Smooth muscle cell (in vitro differentiated cells): ENCODE measurements around the gene PRH2. TPM values are rescaled to one million over a fixed set of nuclear protein-coding genes. Genes with fewer than 3 reads are reported as not detected.

Experiments
- DNase-seq: peaks from one replicate; lab custom pipeline; 2025; ENCODE audit not compliant: unreplicated experiment; lab: John Stamatoyannopoulos, UW
- H2AFZ ChIP-seq: fragments of 200-600 bp; sonication (generic); 2 replicates; pipeline ENCODE4 v1.6.0; 2016; ENCODE audit warnings: antibody characterized with exemption, low read depth, mild to moderate bottlenecking
- H3F3A ChIP-seq: fragments of 200-600 bp; sonication (generic); 2 replicates; pipeline ENCODE4 v1.6.0; 2017; ENCODE audit warnings: antibody characterized with exemption, low read depth
- H3K27ac ChIP-seq: fragments of 200-600 bp; sonication (generic); 2 replicates; pipeline ENCODE4 v1.5.1; 2016; ENCODE audit warnings: low read depth, mild to moderate bottlenecking
- H3K27me3 ChIP-seq: fragments of 200-600 bp; sonication (generic); 2 replicates; pipeline ENCODE4 v1.6.1; 2016; ENCODE audit warnings: low read depth, mild to moderate bottlenecking
- H3K36me3 ChIP-seq: fragments of 200-600 bp; sonication (generic); 2 replicates; pipeline ENCODE4 v1.5.1; 2016; ENCODE audit warnings: low read depth
- H3K4me1 ChIP-seq: fragments of 200-600 bp; sonication (generic); 2 replicates; pipeline ENCODE4 v1.5.1; 2016; ENCODE audit warnings: low read depth
- H3K4me2 ChIP-seq: fragments of 200-600 bp; sonication (generic); 2 replicates; pipeline ENCODE4 v1.6.0; 2016; ENCODE audit warnings: mild to moderate bottlenecking
- H3K4me3 ChIP-seq: fragments of 200-600 bp; sonication (generic); 2 replicates; pipeline ENCODE4 v1.5.1; 2016; ENCODE audit warnings: mild to moderate bottlenecking
- H3K79me2 ChIP-seq: fragments of 200-600 bp; sonication (generic); 2 replicates; pipeline ENCODE4 v1.6.0; 2016; ENCODE audit warnings: low read depth, mild to moderate bottlenecking
- H3K9ac ChIP-seq: fragments of 200-600 bp; sonication (generic); 2 replicates; pipeline ENCODE4 v1.6.0; 2016; ENCODE audit warnings: low read depth
- H3K9me3 ChIP-seq: fragments of 200-600 bp; sonication (generic); replicated peaks from 2 replicates; pipeline ENCODE4 v1.5.1; 2016; ENCODE audit warnings: low read depth
- H4K20me1 ChIP-seq: fragments of 200-600 bp; sonication (generic); 2 replicates; pipeline ENCODE4 v1.6.0; 2016; ENCODE audit warnings: low read depth
- CTCF ChIP-seq: fragments of 200-600 bp; sonication (generic); IDR thresholded peaks from 2 replicates; pipeline ENCODE4 v1.5.1; 2017; ENCODE audit warnings: borderline replicate concordance, mild to moderate bottlenecking, antibody characterized with exemption; ENCODE audit not compliant: insufficient read depth, poor library complexity, severe bottlenecking
- WGBS: methylation state at CpG from one replicate; pipeline ENCODE4 v1.1.7; 2016; ENCODE audit warnings: low lambda C conversion rate; 5-methylcytosine and 5-hydroxymethylcytosine counted together
- polyA plus RNA-seq: library from polyadenylated mRNA; unstranded; fragments of >200 nt; fragmentation: Nextera tagmentation; extraction: Ambion mirVana; gene quantifications from 2 replicates; pipeline ENCODE4 v1.2.1, GENCODE V29; 2016
- total RNA-seq: library from RNA; depleted of rRNA; stranded (reverse); fragments of >200 nt; gene quantifications from 2 replicates; pipeline ENCODE4 v1.2.3, GENCODE V29; 2014

Gene PRH2
- total and polyA plus RNA-seq, 2 experiments from 2014 or later, result not detected

DNA sequence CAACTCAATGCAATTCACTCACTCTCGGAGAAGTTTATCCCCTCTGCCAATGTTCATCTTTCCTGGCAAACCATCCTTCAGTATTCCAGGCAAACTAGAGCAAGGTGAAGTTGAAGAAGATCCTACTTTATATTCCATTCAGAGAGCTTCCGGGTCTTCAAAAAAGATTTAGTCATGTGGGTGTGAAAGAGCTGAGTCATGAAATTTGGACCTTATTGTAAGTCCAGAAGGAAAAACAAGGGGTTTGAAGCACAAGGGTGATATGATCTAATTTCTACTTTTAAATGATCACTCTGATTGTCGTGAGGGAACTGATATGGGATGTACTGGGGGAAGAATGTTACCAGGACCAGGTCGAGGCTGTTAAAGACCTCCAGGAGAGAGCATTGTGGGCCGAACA lies 2.8 kb upstream of the PRH2 start:
- no peaks in the 10 kb centered on the region for H3F3A ChIP-seq
- no peak for TF ChIP-seq CTCF
- 85% methylated on average over 5 of the region's 5 CpGs for WGBS
- no peaks in the 10 kb centered on the region for H3K9me3 ChIP-seq
- H3K4me3 ChIP-seq, result no peak overlapping the region
- no peak for DNase-seq
- H2AFZ ChIP-seq, result no peak overlapping the region
- H3K4me2 ChIP-seq, result no peak overlapping the region
- H3K27ac ChIP-seq, result no peak overlapping the region
- no peaks in the 10 kb centered on the region for H4K20me1 ChIP-seq
- H3K9ac ChIP-seq, result no peak overlapping the region
- no peaks in the 10 kb centered on the region for H3K36me3 ChIP-seq
- no peaks in the 10 kb centered on the region for H3K27me3 ChIP-seq
- no peaks in the 10 kb centered on the region for H3K4me1 ChIP-seq
- no peaks in the 10 kb centered on the region for H3K79me2 ChIP-seq

DNA sequence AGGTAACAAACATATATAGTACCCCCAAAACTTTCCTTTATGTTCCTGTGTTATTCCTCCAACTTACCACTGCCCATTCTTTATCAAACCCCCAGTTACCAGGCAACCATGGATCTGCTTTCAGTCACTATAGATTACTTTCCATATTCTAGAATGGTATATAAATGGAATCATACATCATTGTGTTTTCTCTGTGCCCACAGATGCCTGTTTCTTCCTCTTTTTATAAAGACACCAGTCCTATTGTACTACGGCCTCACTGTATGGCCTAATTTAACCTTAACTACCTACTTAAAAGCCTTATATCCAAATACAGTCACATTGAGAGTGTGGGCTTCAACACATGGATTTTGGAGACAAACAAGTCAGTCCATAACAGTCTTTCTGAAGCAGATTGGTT lies 7.5 kb downstream of the PRH2 start:
- no peak overlapping the region for H3K4me2 ChIP-seq
- H3K79me2 ChIP-seq, result no peaks in the 10 kb centered on the region
- H2AFZ ChIP-seq, result no peak overlapping the region
- peaks cover 7% of the 10 kb centered on the region for H4K20me1 ChIP-seq
- no peak for DNase-seq
- H3K9ac ChIP-seq, result no peak overlapping the region
- no peak for TF ChIP-seq CTCF
- H3K27me3 ChIP-seq, result no peaks in the 10 kb centered on the region
- no peak overlapping the region for H3K4me3 ChIP-seq
- peaks cover 5% of the 10 kb centered on the region for H3F3A ChIP-seq
- no peak overlapping the region for H3K27ac ChIP-seq
- no peaks in the 10 kb centered on the region for H3K36me3 ChIP-seq
- H3K4me1 ChIP-seq, result no peaks in the 10 kb centered on the region
- WGBS, result 94% methylated on average over 1 of the region's 1 CpG
- H3K9me3 ChIP-seq, result no peaks in the 10 kb centered on the region

DNA sequence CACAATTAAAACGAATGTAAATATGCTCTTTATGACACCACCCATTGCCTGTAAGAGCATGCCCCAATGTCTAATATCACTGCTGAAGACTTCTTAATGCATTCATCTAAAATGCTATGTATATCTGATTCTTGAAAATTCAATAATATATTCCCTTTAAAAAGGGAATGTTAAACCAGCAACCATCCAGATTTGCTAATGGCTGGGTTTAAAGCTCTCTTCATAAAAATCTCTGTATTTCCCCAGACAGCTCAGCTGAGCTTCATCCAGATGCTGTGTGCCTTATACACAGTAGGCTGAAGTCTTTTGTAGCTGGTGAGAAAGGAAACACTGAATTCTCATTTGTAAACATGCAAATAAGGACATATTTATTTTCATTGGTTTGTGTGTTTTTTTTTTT lies 10.1 kb downstream of the PRH2 start, which contains the start of gene TAS2R14:
TAS2R14 (minus strand) TSS at position 101 of the 400 bp plus-strand sequence; CDS start at position 45, 56 bp downstream.
- Histone ChIP-seq H3K27ac (peak within 1 kb of the TSS; percentile 85), H3K4me2 (no peak within 1 kb of the TSS), H4K20me1 (peaks cover 7% of the 10 kb centered on the region), H2AFZ (no peak within 1 kb of the TSS), H3F3A (peaks cover 10% of the 10 kb centered on the region), H3K79me2 (no peaks in the 10 kb centered on the region), H3K4me3 (no peak within 1 kb of the TSS), H3K9ac (no peak within 1 kb of the TSS), H3K36me3 (no peaks in the 10 kb centered on the region), H3K27me3 (no peaks in the 10 kb centered on the region), H3K9me3 (no peaks in the 10 kb centered on the region), H3K4me1 (no peaks in the 10 kb centered on the region)
- no peak for TF ChIP-seq CTCF
- DNase-seq, result no peak
- 76% methylated on average over 1 of the region's 1 CpG for WGBS

DNA sequence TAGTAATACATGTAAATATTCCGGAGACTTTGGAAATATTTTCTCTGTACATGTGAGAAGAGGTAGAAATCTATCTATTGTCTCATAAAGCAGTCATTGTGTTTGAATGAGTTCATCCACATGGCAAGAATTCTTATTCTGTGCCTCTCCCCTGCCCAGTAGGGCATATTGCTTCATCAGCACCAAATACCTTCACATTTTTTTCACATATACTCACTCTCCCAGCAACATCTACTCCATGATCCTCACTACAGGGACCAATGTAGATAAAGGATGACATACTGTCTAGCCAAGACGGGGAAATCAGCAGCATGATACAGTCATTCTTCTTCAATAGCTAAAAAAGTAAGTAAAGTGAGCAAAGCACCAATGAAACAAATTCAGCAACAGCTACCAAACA lies 11.4 kb downstream of the PRH2 start:
- Histone ChIP-seq H4K20me1 (no peaks in the 10 kb centered on the region), H3K27me3 (no peaks in the 10 kb centered on the region), H2AFZ (no peak overlapping the region), H3K4me2 (peak overlapping the region; percentile 1), H3K4me3 (no peak overlapping the region), H3K4me1 (no peaks in the 10 kb centered on the region), H3K9ac (peak overlapping the region; percentile 64), H3K79me2 (no peaks in the 10 kb centered on the region), H3F3A (peaks cover 10% of the 10 kb centered on the region), H3K27ac (peak overlapping the region; percentile 85), H3K9me3 (no peaks in the 10 kb centered on the region), H3K36me3 (no peaks in the 10 kb centered on the region)
- WGBS, result 62% methylated on average over 2 of the region's 2 CpGs
- no peak for DNase-seq
- no peak for TF ChIP-seq CTCF
